MCF 10A (cell line): Measurements from ENCODE around the gene HP1BP3. TPM values are rescaled to one million over a fixed set of nuclear protein-coding genes. Genes with fewer than 3 reads are reported as not detected.

Source experiments
- BruUV-seq: library from RNA; stranded (reverse); fragments of 400-500 nt; replicated peaks from 2 replicates; lab custom pipeline; 2021; lab: Mats Ljungman, UMichigan
- CTCF ChIA-PET: fragments of 300-600 bp; sonication (Branson Sonifier 250); formaldehyde crosslinking; extraction: SDS; loops from one replicate; lab custom pipeline; 2021; ENCODE audit warnings: antibody characterized with exemption, inconsistent platforms; lab: Yijun Ruan, JAX
- POLR2A ChIA-PET: fragments of 300-600, 350-650 bp; sonication (Branson Sonifier 250); formaldehyde crosslinking; extraction: SDS; loops from one replicate; lab custom pipeline; 2020; ENCODE audit warnings: antibody characterized with exemption, inconsistent platforms; lab: Yijun Ruan, JAX
- DNase-seq: peaks from one replicate; pipeline ENCODE4 v3.0.0-alpha.2; 2018; ENCODE audit not compliant: unreplicated experiment
- H3K27ac Mint-ChIP-seq: one replicate; pipeline ENCODE4 v1.8.0; 2022; ENCODE audit warnings: mild to moderate bottlenecking, low read depth, mixed read lengths; ENCODE audit not compliant: unreplicated experiment
- H3K27me3 Mint-ChIP-seq: one replicate; pipeline ENCODE4 v1.8.0; 2022; ENCODE audit warnings: mixed read lengths; ENCODE audit not compliant: insufficient read depth, unreplicated experiment
- H3K36me3 Mint-ChIP-seq: one replicate; pipeline ENCODE4 v1.8.0; 2022; ENCODE audit warnings: mild to moderate bottlenecking, moderate library complexity, mixed read lengths; ENCODE audit not compliant: insufficient read depth, unreplicated experiment
- H3K4me1 Mint-ChIP-seq: one replicate; pipeline ENCODE4 v1.8.0; 2022; ENCODE audit warnings: mixed read lengths; ENCODE audit not compliant: insufficient read depth, unreplicated experiment
- H3K4me3 Mint-ChIP-seq: one replicate; pipeline ENCODE4 v1.8.0; 2022; ENCODE audit warnings: mild to moderate bottlenecking, moderate library complexity, mixed read lengths; ENCODE audit not compliant: unreplicated experiment
- H3K9me3 Mint-ChIP-seq: one replicate; pipeline ENCODE4 v1.8.0; 2022; ENCODE audit warnings: mixed read lengths; ENCODE audit not compliant: unreplicated experiment
- intact Hi-C: fragments of 100-400 bp; cut with micrococcal nuclease; formaldehyde crosslinking; loops from 2 replicates; pipeline ENCODE4 v1.14.1; 2022
- total RNA-seq: library from RNA; stranded (reverse); gene quantifications from 2 replicates; pipeline ENCODE4 v1.2.3, GENCODE V29; 2022
- TF ChIP-seq, protein P1 (sequence below): fragments of 200-600 bp; IDR thresholded peaks from one replicate; pipeline ENCODE4 v1.8.0; 2022; ENCODE audit warnings: antibody characterized with exemption, mild to moderate bottlenecking; ENCODE audit not compliant: unreplicated experiment

Gene HP1BP3
- total RNA-seq, 1 experiment from 2014 or later: 247 TPM

DNA sequence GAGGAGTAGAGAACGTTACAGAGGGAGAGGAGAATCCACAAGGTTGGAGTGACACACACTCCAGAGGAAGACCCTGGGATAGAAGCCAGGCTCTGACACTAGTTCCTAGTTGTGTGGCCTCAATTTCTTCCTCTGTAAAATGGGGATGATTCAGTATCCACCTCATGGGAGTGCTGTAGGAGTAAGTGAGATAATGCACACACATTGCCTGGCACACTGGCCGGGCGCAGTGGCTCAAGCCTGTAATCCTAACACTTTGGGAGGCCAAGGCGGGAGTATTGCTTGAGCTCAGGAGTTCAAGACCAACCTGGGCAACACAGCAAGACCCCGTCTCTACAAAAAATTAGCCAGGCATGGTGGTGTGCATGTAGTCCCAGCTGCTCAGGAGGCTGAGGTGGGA, 78.2 kb downstream of the HP1BP3 start:
- no peaks in the 10 kb centered on the region for H3K9me3 Mint-ChIP-seq
- no peak for DNase-seq
- BruUV-seq: no TSS peak
- no peaks in the 10 kb centered on the region for H3K27me3 Mint-ChIP-seq
- TF ChIP-seq, protein P1, sequence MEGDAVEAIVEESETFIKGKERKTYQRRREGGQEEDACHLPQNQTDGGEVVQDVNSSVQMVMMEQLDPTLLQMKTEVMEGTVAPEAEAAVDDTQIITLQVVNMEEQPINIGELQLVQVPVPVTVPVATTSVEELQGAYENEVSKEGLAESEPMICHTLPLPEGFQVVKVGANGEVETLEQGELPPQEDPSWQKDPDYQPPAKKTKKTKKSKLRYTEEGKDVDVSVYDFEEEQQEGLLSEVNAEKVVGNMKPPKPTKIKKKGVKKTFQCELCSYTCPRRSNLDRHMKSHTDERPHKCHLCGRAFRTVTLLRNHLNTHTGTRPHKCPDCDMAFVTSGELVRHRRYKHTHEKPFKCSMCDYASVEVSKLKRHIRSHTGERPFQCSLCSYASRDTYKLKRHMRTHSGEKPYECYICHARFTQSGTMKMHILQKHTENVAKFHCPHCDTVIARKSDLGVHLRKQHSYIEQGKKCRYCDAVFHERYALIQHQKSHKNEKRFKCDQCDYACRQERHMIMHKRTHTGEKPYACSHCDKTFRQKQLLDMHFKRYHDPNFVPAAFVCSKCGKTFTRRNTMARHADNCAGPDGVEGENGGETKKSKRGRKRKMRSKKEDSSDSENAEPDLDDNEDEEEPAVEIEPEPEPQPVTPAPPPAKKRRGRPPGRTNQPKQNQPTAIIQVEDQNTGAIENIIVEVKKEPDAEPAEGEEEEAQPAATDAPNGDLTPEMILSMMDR: no peak
- no peak overlapping the region for H3K4me3 Mint-ChIP-seq
- CTCF ChIA-PET: interaction anchor here (4.8 kb wide), 1 partner anchor 13 kb away, joined by 39 read pairs; no protein-coding TSS in a partner anchor
- H3K36me3 Mint-ChIP-seq: no peaks in the 10 kb centered on the region
- POLR2A ChIA-PET: no interaction called here
- intact Hi-C loops: no loop called here
- no peaks in the 10 kb centered on the region for H3K4me1 Mint-ChIP-seq
- H3K27ac Mint-ChIP-seq: no peak overlapping the region

DNA sequence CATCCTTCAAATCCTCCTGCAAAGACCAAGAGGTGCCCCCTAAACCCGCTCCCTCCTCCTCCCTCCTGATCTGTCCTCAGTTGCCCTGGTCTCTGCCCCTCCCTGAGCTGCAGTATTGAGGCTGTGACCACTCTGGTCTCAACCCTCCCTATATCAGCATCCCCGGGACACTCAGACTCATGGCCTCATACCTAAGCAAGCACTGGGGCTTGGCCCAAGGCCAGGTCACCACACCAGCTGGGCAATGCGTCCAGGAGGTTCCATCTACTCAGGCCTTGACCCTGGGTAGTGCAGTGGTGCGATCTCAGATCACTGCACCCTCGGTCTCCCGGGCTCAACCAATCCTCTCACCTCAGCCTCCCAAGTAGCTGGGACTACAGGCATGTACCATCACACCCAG, 79.0 kb downstream of the HP1BP3 start:
- no peak for DNase-seq
- intact Hi-C loops: no loop called here
- BruUV-seq: no TSS peak
- H3K27ac Mint-ChIP-seq: no peak overlapping the region
- POLR2A ChIA-PET: interaction anchor here (0.7 kb wide), 1 partner anchor 79 kb away, joined by 3 read pairs; the partner anchor contains the start of gene HP1BP3
- H3K27me3 Mint-ChIP-seq: no peaks in the 10 kb centered on the region
- H3K36me3 Mint-ChIP-seq: no peaks in the 10 kb centered on the region
- CTCF ChIA-PET: interaction anchor here (1.0 to 4.8 kb wide), 3 partner anchors 12 to 660 kb away, joined by 3 to 39 read pairs (median 4); no protein-coding TSS in a partner anchor
- TF ChIP-seq, protein P1: no peak
- H3K4me1 Mint-ChIP-seq: no peaks in the 10 kb centered on the region
- no peak overlapping the region for H3K4me3 Mint-ChIP-seq
- peaks cover 4% of the 10 kb centered on the region for H3K9me3 Mint-ChIP-seq

DNA sequence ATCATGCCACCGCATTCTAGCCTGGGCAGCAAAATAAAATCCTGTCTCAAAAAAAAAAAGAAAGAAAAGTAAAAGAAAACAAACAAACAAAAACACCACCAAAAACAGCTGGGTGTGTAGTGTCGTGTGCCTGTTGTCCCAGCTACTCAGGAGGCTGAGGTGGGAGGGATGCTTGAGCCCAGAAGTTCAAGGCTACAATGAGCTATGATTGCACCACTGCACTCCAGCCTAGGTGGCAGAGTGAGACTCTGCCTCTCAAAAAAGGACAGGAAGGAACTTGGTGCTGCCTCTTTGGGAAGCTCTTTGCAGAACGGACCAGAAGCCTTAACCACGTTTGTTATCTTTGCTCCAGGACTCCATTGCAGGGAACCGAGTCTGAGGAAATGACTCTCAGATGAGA, 80.3 kb downstream of the HP1BP3 start:
- no peak for DNase-seq
- no TSS peak for BruUV-seq
- TF ChIP-seq, protein P1: no peak
- POLR2A ChIA-PET: no interaction called here
- no peaks in the 10 kb centered on the region for H3K4me1 Mint-ChIP-seq
- no peaks in the 10 kb centered on the region for H3K36me3 Mint-ChIP-seq
- H3K9me3 Mint-ChIP-seq: peaks cover 8% of the 10 kb centered on the region
- H3K27ac Mint-ChIP-seq: no peak overlapping the region
- H3K27me3 Mint-ChIP-seq: no peaks in the 10 kb centered on the region
- H3K4me3 Mint-ChIP-seq: no peak overlapping the region
- CTCF ChIA-PET: interaction anchor here (0.6 to 4.8 kb wide), 2 partner anchors 11 to 226 kb away, joined by 3 to 39 read pairs; no protein-coding TSS in a partner anchor
- intact Hi-C loops: no loop called here

DNA sequence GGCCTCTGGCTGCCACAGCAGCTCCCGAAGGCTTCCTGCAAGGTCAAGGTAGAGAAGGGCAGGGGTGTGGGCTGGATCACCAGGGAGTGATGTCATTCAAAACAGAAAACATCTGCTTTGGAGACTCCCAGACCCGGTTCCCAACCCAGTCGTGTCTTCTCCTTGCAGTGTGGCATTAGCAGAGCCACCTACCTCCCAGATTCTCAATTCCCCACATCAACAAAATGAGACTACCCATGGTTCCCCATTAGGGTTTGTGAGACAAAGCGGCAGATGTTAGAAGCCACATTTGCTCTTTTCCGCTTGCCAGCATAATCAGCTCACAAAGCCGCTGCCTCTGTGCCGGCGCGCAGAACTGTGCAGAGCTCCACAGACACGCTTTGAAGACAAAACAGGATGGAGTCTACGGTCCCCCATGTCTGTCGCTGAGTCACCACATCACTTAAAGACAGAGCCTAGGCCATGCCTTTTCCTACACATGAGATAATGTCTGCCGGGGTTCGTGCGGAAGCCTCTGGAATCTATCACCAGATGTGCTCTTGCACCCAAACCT, 81.8 kb downstream of the HP1BP3 start:
- Mint-ChIP-seq H3K36me3 (no peaks in the 10 kb centered on the region), H3K27me3 (no peaks in the 10 kb centered on the region), H3K4me1 (no peaks in the 10 kb centered on the region), H3K9me3 (peaks cover 8% of the 10 kb centered on the region), H3K4me3 (no peak overlapping the region), H3K27ac (no peak overlapping the region)
- ChIA-PET POLR2A (no interaction called here), CTCF (interaction anchor here (0.6 kb wide), 1 partner anchor 84 kb away, joined by 4 read pairs; no protein-coding TSS in a partner anchor)
- intact Hi-C loops: no loop called here
- BruUV-seq: no TSS peak
- DNase-seq: no peak
- TF ChIP-seq, protein P1: no peak
